Motor neuron (in vitro differentiated cells): Measurements from ENCODE around the gene PSD. TPM values are rescaled to one million over a fixed set of nuclear protein-coding genes. Genes with fewer than 3 reads are reported as not detected.

Experiments
- ATAC-seq, 8 experiments: fragments of 200-7000 bp; cut with Tn5 transposase; replicated peaks in 6 of 8; 2 replicates each; pipeline ENCODE4 v1.8.0; 2021; ENCODE audit warnings: mild to moderate bottlenecking in 8 of 8, moderate library complexity in 8 of 8
- H3K27ac ChIP-seq, 2 donors: fragments of 250-450 bp; sonication (Bioruptor Pico); 2 replicates each; pipeline ENCODE4 v1.9.0; 2021; ENCODE audit warnings: antibody characterized with exemption in 2 of 2, mild to moderate bottlenecking in 2 of 2, moderate library complexity in 1 of 2
- H3K4me1 ChIP-seq, 2 donors: fragments of 250-450 bp; sonication (Bioruptor Pico); replicated peaks in 1 of 2; 2 replicates each; pipeline ENCODE4 v1.6.1; 2021; ENCODE audit warnings: antibody characterized with exemption in 2 of 2, mild to moderate bottlenecking in 2 of 2, moderate library complexity in 1 of 2
- H3K4me3 ChIP-seq, 5 donors: fragments of 250-450 bp; sonication (Bioruptor Pico); 2 replicates each; pipeline ENCODE4 v1.9.0; 2021; ENCODE audit warnings: antibody characterized with exemption in 5 of 5, mild to moderate bottlenecking in 5 of 5, moderate library complexity in 4 of 5
- WGBS, 10 experiments: fragments of 450-650 bp; shearing (Covaris generic); methylation state at CpG; one replicate each; pipeline ENCODE4 v1.0.0; 2022; 5-methylcytosine and 5-hydroxymethylcytosine counted together
- in situ Hi-C, 9 experiments: fragments of 400-800 bp; cut with MboI; loops; one replicate each; pipeline ENCODE4 v1.15.0; 2021; ENCODE audit warnings: low sequenced_read_pairs in 9 of 9, low pct_unique_long_range_greater_than_20kb in 2 of 9; ENCODE audit not compliant: unreplicated experiment in 9 of 9
- total RNA-seq, 8 experiments: library from RNA; unstranded; fragments of 300-600 nt; gene quantifications; 2 replicates each; pipeline versions ENCODE4 v1.2.3 to v1.2.4, GENCODE V29; 2022

PSD gene
- total RNA-seq, 8 experiments from 2014 or later: 5.9 to 55.8 (median 31.8) TPM

DNA sequence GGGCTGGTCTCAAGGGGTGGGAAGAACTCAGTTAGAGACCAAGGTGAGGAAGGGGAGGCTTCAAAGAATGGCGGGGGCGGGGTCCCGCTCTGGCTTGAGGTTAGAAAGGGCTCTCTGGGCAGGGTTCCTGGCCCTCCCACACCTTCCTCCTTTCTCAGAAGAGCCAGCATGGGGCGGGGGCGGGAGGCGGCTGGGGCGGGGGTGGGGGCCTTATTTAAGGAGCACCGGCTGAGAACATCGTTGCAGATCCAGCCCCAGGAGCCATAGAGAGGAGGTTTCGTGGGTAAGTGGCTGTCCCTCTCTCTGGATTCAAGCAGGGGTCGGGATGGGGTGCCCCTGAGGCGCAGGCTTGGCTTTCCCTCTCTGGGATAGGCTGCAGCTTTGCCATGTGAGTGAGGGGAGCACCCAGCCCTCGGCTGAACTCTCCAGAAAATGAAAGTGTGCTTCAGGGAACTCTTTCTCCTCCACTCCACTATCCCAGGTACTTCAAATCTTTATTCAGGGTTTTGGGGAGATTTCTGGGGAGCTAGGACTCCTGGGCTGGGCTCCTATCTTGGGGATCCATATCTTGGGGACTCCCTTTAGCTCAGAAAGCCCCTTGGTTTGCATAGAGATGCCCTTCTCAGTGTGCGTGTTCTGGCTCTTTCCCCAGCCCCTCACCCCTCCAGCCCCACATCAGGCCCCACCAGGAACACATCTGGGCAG lies 17.1 kb upstream of the PSD start:
- in situ Hi-C loops: no loop called here
- no peak for ATAC-seq
- H3K4me1 ChIP-seq: peaks cover 8 to 21% of the 10 kb centered on the region in 2 donors
- 10% methylated on average over 3 of the region's 14 CpGs; no CpG with 5 or more reads in 9 of the 10 experiments for WGBS, 10 experiments
- H3K27ac ChIP-seq: no peak overlapping the region
- H3K4me3 ChIP-seq: no peak overlapping the region

DNA sequence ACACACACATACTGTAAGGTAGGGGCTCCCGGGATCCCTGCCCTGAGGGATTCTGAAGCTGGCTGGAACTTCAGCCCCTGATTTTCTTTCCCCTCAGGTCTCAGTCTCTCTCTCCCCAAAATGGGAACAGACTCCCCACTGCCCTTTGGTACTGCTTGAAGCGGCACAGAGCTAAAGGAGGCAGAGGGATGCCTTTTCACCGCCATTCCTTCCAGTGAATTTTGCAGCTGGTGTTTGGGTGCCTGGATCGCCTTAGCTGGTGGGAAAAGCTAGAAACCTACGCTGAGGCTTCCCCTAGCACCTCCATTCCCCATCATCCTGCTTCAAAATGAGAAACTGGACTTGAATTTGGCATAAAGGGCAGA lies 16.5 kb upstream of the PSD start:
- no peak overlapping the region for H3K27ac ChIP-seq
- no peak overlapping the region for H3K4me3 ChIP-seq
- 40 to 100% (median 80%) methylated on average over 1 to 4 of the region's 5 CpGs; no CpG with 5 or more reads in 4 of the 10 experiments for WGBS, 10 experiments

DNA sequence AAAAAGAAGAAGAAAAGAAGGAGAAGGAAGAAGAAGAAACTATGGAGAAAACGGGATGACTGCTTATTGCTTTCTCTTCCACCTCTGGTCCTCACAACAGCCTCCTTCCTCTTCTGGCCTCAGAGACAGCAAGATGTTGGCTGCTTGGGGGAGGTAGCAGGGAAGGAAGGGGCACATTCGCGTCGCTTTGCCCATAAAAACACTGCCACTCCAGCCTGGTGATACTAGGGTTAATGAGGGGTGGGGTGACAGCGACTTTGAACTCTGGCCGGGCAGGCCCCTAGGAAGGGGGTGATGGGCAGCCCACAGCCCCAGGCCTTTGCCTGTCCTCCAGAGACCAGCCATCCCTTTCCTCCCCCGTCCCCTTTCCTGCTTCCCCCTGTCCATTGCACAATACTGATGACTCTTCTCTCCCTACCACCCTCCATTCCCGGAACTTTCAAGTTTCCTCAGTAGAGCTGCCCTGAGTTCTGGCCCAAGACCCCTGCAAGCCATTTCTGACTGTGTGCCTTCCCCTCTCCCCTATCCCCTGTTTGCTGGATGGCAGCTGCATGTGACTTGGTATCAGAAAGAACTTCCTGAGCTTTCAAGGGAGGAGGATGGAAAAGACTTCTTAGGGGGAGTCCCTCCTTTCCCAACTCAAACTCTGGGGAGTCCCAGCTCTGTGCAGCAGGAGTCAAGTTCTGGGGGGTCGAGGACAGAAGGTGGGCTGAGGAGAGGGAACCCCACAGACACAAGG lies 16.0 kb upstream of the PSD start:
- WGBS, 10 experiments: 19 to 60% (median 20%) methylated on average over 1 to 6 of the region's 9 CpGs; no CpG with 5 or more reads in 3 of the 10 experiments
- peak in 1 of 8 experiments; percentile 3 for ATAC-seq
- H3K4me1 ChIP-seq: peaks cover 9 to 21% of the 10 kb centered on the region in 2 donors
- no peak overlapping the region for H3K4me3 ChIP-seq
- no peak overlapping the region for H3K27ac ChIP-seq
- in situ Hi-C loops: no loop called here

More for the DNA sequence above, 16.5 kb upstream of the PSD start:
- in situ Hi-C loops: no loop called here
- H3K4me1 ChIP-seq: peaks cover 8 to 21% of the 10 kb centered on the region in 2 donors
- no peak for ATAC-seq

DNA sequence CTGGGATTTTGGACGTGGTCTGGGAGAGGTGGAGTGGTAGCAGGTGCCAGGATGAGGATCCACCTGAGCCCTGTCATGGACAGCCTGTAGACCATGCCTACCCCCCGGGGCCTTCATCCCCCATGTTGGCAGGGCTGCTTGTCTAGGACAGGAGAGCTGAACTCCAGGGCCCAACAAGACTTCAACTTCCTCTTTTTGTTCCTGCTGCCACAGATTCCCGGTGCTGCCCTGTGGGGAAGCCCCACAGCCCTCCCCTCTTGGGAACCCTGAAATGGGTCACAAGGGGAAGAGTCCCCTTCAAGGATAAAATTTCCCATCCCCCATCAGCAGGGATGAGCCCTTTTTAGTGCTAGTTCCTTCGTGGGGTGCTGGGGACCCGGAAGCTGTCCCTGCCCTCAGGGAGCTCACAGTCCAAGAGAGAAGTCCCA lies 15.0 kb upstream of the PSD start:
- 44 to 88% (median 70%) methylated on average over 1 to 3 of the region's 5 CpGs; no CpG with 5 or more reads in 6 of the 10 experiments for WGBS, 10 experiments
- Histone ChIP-seq H3K4me1 (peaks cover 11 to 21% of the 10 kb centered on the region in 2 donors), H3K27ac (no peak overlapping the region), H3K4me3 (no peak overlapping the region)
- ATAC-seq: no peak
- in situ Hi-C loops: no loop called here

DNA sequence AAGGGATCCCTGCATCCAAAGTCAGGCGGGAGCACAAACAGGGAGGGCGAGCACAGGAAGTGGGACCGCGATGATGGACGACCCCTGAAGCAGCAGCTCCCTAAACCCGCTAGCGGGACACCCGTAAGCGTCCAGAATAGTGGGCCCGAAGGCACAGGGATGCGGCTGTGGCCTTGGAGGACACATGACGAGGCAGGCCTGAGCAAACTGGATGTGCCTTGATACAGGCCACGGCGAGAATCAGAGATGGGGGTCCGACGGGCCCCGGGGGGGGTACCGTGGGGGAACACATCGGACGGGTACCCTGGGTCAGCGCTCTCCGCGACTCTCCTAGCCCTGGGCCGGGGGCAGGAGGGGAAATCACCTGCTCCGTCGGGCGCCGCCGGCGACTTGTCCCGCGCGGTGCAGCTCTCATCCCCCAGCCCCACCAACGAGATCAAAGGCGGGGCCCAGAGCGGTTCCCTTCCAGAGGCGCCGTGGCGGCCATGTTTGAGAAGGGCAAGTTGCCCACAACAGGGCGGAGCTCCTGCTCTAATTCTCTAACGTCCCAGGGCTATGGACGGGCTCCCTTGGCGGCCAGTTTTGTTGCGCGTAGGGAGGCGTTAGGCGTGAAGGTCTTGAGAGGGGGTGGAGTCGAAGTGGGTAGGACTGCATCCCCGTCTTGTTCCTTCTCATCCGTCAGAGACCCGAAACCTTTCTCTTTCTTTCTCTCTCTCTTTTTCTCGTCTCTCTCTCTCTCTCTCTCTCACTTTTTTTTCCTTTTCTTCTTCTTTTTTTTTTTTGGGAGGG lies 13.8 kb upstream of the PSD start, which contains the start of gene CUEDC2:
CUEDC2 (minus strand) TSS at position 413 of the 789 bp plus-strand sequence. CDS start 7,386 bp downstream, outside the sequence.
- peaks cover 11 to 21% of the 10 kb centered on the region in 2 donors for H3K4me1 ChIP-seq
- in situ Hi-C loops: no loop called here
- peak; percentile 92 to 97 (median 95) for ATAC-seq
- H3K4me3 ChIP-seq: peak within 1 kb of the TSS; percentile 59 to 85 (median 73)
- WGBS, 10 experiments: 0 to 11% (median 4%) methylated on average over 2 to 15 of the region's 52 CpGs; no CpG with 5 or more reads in 2 of the 10 experiments
- H3K27ac ChIP-seq: peak within 1 kb of the TSS; percentile 80 to 84

DNA sequence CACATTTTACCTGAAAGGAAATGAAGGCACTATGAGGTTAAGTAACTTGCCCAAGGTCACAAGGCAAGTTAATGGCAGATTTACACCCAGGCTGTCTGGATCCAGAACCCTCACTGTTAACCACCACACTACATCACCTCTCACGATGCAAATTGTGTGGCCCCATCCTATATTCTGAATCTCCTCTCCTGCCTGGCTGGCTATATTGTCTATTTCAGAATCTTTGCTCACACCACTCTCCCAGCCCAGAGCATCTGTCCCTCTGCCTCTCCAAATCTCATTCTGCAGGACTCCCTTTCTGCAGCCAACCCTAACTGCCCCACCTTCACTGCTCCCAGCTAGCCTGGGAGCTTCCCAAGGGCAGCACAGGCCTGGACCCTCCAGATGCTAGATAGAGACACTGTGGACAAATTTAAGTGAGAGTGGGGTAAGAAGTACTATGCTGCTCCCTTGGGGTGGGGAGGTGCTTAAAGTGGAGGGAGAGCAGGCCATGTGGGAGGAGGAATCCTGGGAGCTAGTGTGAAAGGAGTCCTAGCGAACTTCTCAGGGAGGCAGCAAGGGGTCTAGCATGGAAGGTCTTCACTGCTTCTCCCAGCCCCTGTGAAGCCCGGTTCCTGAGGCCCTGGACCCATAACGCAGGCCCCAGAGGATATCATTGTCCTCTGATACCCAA lies 13.0 kb upstream of the PSD start:
- ATAC-seq: peak in 6 of 8 experiments; percentile 6 to 21 (median 14)
- peaks cover 11 to 21% of the 10 kb centered on the region in 2 donors for H3K4me1 ChIP-seq
- H3K4me3 ChIP-seq: peak overlapping the region; percentile 59 to 85 (median 73)
- WGBS, 10 experiments: 10 to 100% (median 21%) methylated on average over 1 to 3 of the region's 4 CpGs; no CpG with 5 or more reads in 6 of the 10 experiments
- in situ Hi-C loops: no loop called here
- H3K27ac ChIP-seq: peak overlapping the region; percentile 80 to 84

DNA sequence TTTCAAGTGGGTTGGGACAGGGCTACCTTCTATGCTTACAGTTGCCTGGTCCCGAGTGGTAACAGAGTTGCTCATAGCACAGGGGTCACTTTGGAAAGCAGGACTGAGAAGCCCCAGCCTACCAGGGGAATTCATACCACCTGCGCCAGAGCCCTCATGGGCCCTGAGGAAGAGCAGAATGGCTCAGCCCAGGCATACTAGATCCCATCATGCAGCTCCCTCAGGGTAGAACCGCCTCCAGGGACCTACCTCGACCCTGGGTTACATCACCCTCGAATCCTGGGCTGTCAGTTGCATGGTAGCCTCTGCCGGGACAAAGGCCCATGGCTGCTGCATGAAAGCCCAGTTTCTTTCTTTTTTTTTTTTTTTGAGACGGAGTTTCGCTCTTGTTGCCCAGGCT lies 10.9 kb upstream of the PSD start:
- in situ Hi-C loops: no loop called here
- Histone ChIP-seq H3K27ac (no peak overlapping the region), H3K4me3 (no peak overlapping the region), H3K4me1 (peaks cover 11 to 14% of the 10 kb centered on the region in 2 donors)
- ATAC-seq: no peak
- 50 to 100% (median 80%) methylated on average over 1 to 3 of the region's 8 CpGs; no CpG with 5 or more reads in 5 of the 10 experiments for WGBS, 10 experiments

DNA sequence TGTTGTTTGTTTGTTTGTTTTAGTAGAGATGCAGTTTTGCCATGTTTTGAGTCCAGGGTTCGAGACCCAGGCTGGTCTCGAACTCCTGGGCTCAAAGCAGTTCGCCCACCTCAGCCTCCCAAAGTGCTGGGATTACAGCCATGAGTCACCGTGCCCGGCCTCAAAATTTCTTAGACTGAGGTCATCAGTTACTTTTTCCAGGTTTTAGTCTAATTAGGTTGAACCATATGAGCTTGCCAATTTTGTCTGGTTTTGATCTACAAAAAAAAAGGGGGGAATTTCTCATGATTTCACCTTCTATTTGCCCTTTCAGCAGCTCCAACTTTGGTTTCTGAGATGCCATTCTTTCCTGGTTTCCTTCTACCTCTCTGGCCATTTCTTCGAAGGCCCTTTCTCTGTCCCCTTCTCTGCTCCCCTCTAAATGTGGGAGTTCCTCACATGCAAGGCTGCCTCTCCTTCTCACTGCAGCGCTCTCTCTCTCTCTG lies 8.3 kb upstream of the PSD start:
- Histone ChIP-seq H3K4me1 (peaks cover 18 to 19% of the 10 kb centered on the region in 2 donors), H3K4me3 (no peak overlapping the region), H3K27ac (no peak overlapping the region)
- in situ Hi-C loops: no loop called here
- ATAC-seq: no peak
- 50 to 96% (median 89%) methylated on average over 2 to 7 of the region's 7 CpGs; no CpG with 5 or more reads in 1 of the 10 experiments for WGBS, 10 experiments

DNA sequence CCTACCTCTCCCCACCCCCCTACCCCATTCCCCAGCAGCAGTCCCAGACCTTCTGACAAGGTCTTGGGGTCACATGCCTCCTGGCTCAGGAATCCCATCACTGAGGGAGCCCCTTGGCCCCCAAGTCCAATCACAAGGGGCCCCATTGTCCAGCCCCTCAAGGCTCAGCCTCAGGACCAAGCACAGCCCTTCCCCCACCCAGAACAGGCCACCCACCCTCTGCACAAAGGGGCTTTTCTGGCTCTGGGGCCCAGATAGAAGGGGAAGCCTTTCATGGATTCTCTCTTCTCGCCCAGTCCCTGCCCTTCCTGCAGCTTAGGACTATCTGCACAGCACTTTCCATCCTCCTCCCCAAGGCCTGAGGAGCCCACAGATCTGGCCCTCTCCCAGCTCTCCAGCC lies 6.9 kb upstream of the PSD start:
- 67% methylated on average over 1 of the region's 1 CpG; no CpG with 5 or more reads in 9 of the 10 experiments for WGBS, 10 experiments
- ATAC-seq: no peak
- in situ Hi-C loops: no loop called here
- peaks cover 12 to 13% of the 10 kb centered on the region in 2 donors for H3K4me1 ChIP-seq
- H3K4me3 ChIP-seq: no peak overlapping the region
- H3K27ac ChIP-seq: no peak overlapping the region

DNA sequence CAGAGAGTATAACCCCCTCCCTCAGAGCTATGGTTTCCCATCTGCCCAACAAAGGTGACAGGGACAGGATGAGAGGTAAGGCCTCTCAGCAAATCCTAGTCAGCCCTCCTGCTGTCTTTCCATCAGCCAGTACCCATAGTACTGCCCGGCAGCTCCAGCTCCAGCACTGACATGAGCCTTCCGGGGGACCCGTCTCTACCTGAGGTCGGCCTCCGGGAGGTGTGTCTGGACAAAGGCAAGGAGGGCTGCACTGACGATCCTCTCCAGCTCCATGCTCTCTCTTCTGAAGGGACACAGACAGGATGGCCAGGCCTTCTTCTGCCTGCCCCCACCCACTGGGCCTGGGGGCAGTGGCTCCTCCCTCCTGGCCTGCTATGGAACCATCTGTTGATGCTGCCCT lies 6.3 kb upstream of the PSD start:
- no peak overlapping the region for H3K27ac ChIP-seq
- peaks cover 12 to 13% of the 10 kb centered on the region in 2 donors for H3K4me1 ChIP-seq
- H3K4me3 ChIP-seq: no peak overlapping the region
- 100% methylated on average over 1 to 2 of the region's 6 CpGs; no CpG with 5 or more reads in 8 of the 10 experiments for WGBS, 10 experiments
- no peak for ATAC-seq
- in situ Hi-C loops: no loop called here

DNA sequence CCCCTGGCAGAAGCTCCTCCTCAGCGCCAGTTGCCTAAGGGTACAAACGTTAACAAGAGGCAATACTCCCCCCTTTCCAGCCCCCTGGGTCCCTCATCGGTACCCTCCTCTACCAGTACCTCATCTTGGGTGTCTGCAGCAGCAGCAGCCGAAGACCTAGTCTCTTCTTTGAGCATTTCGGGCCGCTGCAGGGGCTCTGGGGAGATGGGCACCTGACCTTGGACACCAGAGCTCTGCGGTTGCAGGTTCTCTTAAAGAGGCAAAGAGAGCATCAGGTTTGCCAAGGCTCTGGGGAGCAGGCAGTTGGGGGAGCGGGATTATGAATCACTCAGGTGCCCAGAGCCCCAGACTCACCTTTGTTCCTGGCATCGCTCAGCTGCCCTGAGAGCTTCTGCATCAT lies 5.6 kb upstream of the PSD start:
- H3K4me1 ChIP-seq: peaks cover 10 to 12% of the 10 kb centered on the region in 2 donors
- no peak overlapping the region for H3K4me3 ChIP-seq
- in situ Hi-C loops: no loop called here
- ATAC-seq: no peak
- 71 to 100% (median 80%) methylated on average over 1 to 7 of the region's 9 CpGs; no CpG with 5 or more reads in 5 of the 10 experiments for WGBS, 10 experiments
- no peak overlapping the region for H3K27ac ChIP-seq

DNA sequence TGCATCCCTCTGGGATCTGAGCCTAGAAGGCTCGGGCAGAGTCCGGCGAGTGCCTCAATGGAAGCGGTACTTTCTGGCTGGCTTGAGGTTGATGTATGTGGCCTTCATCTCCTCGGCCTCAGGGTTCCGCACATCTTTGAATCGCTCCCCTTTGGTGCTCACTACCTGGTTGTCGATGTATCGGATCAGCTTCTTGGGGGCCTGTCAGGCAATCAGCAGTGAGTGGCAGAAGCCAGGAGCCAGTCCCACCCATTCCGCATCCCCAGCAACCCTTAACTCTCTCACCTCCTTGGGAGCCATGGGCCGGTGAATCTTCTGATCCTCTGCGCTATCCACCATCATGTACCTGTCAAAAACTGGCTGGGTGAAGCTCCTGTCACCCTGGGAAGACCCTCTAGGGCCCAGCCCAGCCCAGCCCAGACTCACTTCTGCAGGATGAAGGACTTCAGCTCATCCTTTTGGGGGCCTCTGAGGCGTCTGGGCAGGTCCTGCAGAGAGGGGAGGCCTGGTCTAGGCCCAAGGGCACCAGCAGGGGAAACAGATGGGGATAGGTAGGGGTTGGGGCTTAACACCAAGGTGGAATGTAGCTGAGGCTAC lies 4.9 kb upstream of the PSD start:
- Histone ChIP-seq H3K4me1 (peaks cover 10 to 12% of the 10 kb centered on the region in 2 donors), H3K27ac (no peak overlapping the region), H3K4me3 (no peak overlapping the region)
- no peak for ATAC-seq
- 79 to 85% methylated on average over 3 to 6 of the region's 13 CpGs; no CpG with 5 or more reads in 8 of the 10 experiments for WGBS, 10 experiments
- in situ Hi-C loops: no loop called here
